HG02840 (cell line): ENCODE data around the gene CCDC136.

Experiments
- ATAC-seq: cut with Tn5 transposase; IDR thresholded peaks from one replicate; pipeline ENCODE4 v1.9.1; 2021; ENCODE audit warnings: mild to moderate bottlenecking, moderate library complexity, moderate number of reproducible peaks; ENCODE audit not compliant: unreplicated experiment, low FRiP score

The CCDC136 gene

GRCh38 chr7:128858380-128859231 lies 66.8 kb downstream of the CCDC136 start:
- no peak for ATAC-seq

GRCh38 chr7:128859232-128860157 lies 67.7 kb downstream of the CCDC136 start:
- ATAC-seq = no peak

DNA sequence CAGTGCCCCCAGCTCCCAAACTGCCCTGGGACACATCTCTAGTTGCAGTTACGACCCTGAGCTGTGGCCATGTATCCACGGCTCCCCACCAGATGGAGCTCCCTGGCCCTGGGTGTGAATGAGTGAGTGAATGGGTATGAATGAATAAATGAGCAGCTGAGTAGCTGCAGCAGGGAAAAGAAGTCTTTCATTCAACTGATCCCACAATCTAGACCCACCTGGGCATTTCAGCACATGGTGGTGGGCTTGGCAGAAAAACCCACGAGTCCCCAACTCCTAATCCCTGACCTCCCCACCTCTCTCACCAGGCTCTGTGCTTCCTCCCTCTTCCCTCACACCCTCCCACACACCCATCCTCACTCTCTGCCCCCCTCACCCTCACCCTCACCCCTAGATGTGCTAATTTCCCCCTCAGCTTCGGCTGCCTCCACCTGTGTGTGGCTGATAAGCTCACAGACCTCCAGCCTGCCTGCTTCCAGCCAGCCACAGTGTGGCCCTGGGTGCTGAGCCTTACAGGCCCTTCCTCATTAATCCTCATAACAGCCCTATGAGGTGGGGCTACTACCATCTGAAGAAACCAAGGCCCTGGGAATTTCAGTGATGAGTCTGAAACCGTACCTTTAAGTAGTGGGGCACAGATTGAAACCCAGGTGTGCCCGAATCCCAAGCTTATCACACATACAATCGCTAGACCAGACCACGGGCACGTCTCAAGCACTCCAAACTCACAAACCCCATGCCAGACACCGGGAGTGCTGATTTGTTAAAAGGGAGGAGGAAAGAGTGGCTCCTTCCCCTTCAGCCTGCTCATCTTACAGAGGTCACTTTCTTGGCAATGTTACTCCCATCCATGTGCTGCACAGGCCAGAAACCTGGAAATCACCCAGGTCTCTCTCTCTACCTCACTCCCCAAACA lies 68.6 kb downstream of the CCDC136 start:
- no peak for ATAC-seq

GRCh38 chr7:128861957-128862570 lies 70.3 kb downstream of the CCDC136 start:
- ATAC-seq = no peak

DNA sequence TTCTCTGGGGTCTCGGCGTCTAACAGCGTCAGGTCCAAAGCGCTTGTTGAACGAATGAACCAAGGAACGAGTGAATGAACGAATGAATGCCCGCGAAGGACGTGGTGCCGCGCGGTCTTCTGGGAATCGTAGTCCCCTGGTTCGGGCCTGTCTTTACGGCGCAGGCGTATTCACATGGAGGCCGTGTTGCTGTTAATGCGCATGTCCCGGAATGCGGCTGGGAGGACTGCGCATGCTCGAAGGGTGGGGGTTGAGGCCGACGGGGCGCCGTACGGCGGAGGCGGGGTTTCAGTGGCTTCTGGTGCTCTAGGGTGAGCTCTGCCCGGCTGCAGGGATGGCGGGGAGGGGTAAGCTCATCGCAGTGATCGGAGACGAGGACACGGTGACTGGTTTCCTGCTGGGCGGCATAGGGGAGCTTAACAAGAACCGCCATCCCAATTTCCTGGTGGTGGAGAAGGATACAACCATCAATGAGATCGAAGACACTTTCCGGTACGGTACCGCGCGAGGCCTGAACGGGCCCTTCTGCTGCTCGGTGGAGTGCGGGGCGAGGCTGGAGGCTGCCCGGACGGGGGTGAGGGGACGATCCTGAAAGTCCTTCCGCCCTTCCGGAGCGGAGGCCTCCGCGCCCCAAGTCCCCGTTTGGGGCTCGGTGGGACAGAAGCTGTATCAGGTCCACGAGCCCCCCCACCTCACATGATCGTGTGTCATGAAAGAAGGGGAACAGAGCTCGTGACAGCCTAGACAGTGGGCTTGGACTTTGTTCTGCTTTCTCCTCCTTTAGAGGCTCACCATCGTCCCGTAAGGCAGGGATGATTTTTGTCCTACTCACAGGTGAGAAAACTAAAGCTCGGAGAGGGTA lies 71.0 kb downstream of the CCDC136 start, which contains the start of gene ATP6V1F:
ATP6V1F (plus strand) TSS at position 286 of the 862 bp plus-strand sequence; CDS start at position 335, 49 bp downstream.
- ATAC-seq = peak; percentile 89

GRCh38 chr7:128863433-128863989 lies 71.7 kb downstream of the CCDC136 start:
- peak; percentile 26 for ATAC-seq

DNA sequence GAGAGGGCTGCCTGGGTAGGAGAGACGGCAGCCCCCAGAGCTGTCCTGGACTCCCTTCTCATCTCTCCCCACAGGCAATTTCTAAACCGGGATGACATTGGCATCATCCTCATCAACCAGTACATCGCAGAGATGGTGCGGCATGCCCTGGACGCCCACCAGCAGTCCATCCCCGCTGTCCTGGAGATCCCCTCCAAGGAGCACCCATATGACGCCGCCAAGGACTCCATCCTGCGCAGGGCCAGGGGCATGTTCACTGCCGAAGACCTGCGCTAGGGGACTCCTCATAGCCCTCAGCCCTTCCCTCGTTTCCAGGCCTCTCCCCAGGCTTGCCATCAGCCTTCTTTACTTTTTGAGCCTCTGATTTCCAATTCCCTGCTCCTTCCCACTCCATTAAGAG lies 73.5 kb downstream of the CCDC136 start:
- ATAC-seq = no peak

DNA sequence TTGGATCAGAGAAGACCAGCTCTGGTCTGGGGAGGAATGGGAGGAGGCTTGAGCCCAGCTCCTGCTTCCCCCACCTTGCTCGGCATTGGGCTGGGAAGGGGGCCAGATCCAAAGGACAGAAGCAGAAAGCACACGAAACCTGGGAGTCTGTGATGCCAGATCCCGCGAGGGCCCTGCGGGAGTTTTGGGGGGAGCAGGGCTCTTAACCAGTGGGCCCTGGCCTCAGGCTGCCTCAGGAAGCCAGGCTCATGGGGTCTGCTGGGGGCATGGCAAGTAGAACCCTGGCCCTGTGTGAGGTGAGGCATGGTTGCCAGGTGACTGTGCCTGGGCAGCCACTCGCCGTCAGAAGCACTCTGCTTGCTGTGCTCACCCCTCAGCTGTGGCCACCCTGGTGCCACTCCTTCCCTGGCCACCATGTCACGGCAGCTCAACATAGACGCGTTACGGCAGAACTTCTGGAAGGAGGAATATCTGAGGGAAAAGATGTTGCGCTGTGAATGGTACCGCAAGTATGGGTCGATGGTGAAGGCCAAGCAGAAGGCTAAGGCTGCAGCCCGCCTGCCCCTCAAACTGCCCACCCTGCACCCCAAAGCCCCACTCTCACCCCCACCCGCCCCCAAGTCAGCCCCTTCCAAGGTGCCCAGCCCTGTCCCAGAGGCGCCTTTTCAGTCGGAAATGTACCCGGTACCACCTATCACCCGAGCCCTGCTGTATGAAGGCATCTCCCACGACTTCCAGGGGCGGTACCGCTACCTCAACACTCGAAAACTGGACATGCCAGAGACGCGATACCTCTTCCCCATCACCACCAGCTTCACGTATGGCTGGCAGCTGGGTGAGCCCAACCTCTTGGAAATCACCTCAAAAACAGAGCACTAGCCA lies 74.5 kb downstream of the CCDC136 start:
- ATAC-seq = no peak

GRCh38 chr7:128867241-128867640 lies 75.5 kb downstream of the CCDC136 start:
- ATAC-seq = no peak

DNA sequence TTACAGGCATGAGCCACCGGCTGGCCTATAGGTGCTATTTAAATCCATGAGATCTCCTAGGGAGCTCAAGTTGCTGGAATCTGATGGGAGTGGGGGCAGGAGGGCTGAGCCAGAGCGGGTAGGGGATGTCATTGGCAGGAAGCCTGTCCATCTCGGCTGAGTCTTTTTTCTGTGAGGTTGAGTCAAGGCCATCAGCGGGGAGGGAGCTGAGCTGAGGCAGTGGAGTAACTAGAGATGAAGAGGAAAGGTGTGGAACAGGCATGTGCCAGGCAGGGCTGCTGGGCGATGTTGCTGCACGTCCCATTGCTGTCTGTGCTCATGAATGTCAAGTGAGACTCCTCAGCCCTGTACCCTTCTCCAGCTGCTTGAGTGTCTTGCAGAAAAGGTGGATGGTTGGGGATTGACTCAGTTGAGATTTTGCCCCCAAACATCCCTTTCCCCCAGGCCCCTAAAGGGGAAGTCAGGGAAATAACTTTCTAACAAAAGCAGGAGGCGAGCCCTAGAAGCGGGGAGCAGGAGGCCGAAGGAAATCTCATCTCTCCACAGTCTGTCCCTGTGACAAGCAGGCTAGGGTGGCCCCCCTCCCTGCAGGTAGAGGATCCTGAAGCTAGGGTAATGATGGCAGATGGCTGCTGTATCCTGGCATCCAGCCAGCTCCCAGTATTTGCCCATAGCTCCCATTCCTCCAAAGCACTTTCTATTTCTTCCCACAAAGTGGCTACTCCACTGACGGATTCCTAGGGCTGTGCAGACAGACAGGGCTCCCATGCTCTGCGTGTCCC lies 76.3 kb downstream of the CCDC136 start:
- ATAC-seq = no peak

GRCh38 chr7:128868624-128869137 lies 76.9 kb downstream of the CCDC136 start:
- no peak for ATAC-seq

DNA sequence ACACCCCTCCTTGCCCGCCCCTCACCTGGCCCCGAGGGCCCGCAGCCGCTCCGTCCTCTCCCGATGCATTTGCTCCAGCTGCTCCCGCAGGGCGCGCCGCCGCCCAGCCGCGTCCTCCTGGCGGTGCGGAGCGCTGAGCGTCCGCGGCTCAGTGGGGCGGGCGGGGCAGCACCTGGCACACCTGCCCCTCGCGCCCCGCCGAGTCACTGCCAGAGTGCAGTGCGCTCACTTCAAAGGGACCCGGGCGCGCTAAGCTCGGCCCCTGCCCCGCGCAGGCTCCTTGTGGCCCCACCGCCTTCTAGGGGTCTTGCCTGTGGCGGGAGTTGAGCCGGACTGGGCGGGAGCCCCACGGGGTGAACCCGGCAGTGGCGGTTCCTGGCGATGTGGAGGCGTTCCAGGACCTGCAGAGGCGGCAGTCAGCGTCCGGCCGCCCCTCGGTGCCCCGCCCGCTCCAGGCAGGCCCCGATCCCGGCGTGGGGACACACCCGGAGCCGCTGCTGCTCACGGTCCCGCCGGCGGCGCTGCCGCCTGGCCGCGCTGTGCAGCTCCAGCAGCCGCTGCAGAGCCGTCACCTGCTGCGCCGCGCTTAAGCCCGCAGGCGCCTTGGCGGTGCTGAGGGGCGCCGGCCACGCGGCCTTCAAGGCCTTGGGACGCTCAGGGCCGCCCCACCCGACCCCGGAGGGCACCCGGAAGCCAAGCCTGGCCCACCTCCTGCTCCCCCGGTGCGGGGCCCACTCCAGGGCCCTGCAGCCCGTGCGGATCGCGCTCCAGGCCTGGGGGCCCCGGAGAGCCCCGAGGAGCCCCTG lies 77.6 kb downstream of the CCDC136 start:
- ATAC-seq = peak; percentile 58

DNA sequence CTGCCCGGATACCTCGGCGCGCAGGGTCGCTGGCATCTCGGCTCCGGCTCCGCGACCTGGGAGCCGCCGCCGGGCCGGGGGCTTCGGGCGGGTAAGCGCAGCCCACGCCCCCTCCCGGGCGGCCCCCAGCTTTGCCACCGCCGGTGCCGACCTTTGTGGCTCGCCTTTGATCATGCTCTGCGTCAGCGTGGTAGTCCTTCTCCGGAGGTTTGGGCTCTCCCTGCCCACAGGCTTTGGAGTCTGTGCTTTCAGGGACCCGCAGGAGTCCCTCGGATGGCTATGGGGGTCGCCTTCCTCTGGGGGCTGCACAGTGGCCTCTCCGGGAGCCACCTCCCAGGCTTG lies 78.1 kb downstream of the CCDC136 start:
- ATAC-seq = no peak

- no peak for ATAC-seq
Measured at GRCh38 chr7:128871050-128871449, 79.3 kb downstream of the CCDC136 start.
